Muscle of leg (tissue), 11 donors: ENCODE data around the gene SPTB. TPM values are rescaled to one million over a fixed set of nuclear protein-coding genes. Genes with fewer than 3 reads are reported as not detected.
A peak's percentile ranks its signal among the peaks of the same experiment; 100 is the strongest.

Experiments
- DNase-seq: peaks from one replicate; pipeline ENCODE4 v3.0.0; 2013
- H3K27ac ChIP-seq: one replicate; pipeline ENCODE4 v1.5.1; 2013; ENCODE audit warnings: mild to moderate bottlenecking, low read length, control low read depth
- H3K27me3 ChIP-seq: one replicate; pipeline ENCODE4 v1.6.1; 2013; ENCODE audit warnings: low read length; ENCODE audit not compliant: control insufficient read depth, insufficient read depth
- H3K36me3 ChIP-seq: one replicate; pipeline ENCODE4 v1.6.1; 2013; ENCODE audit warnings: low read length; ENCODE audit not compliant: control insufficient read depth, insufficient read depth
- H3K4me1 ChIP-seq: one replicate; pipeline ENCODE4 v1.6.1; 2013; ENCODE audit warnings: low read length; ENCODE audit not compliant: control insufficient read depth, insufficient read depth
- H3K4me3 ChIP-seq: one replicate; pipeline ENCODE4 v1.5.1; 2013; ENCODE audit warnings: low read length, control low read depth
- H3K9me3 ChIP-seq: replicated peaks from 2 replicates; pipeline ENCODE4 v1.6.1; 2013; ENCODE audit warnings: low read depth, low read length; ENCODE audit not compliant: control insufficient read depth
- WGBS: methylation state at CpG from one replicate; pipeline ENCODE4 v1.1.5; 2013; ENCODE audit warnings: missing lambda C conversion rate; ENCODE audit not compliant: insufficient coverage; 5-methylcytosine and 5-hydroxymethylcytosine counted together
- polyA plus RNA-seq, 8 donors: library from polyadenylated mRNA; unstranded; fragments of 120-200 nt; gene quantifications; one replicate each; pipeline versions ENCODE4 v1.2.1 to v1.2.3, GENCODE V29; 2013; ENCODE audit warnings: inconsistent platforms in 1 of 8, low replicate concordance in 1 of 8; ENCODE audit not compliant: insufficient read length in 8 of 8, insufficient read depth in 1 of 8
- total RNA-seq: library from RNA; stranded (reverse); fragments of 120-200 nt; gene quantifications from one replicate; pipeline ENCODE4 v1.2.4, GENCODE V29; 2013

SPTB gene
- total and polyA plus RNA-seq, 9 donors, result 80.2 to 202 (median 126) TPM

DNA sequence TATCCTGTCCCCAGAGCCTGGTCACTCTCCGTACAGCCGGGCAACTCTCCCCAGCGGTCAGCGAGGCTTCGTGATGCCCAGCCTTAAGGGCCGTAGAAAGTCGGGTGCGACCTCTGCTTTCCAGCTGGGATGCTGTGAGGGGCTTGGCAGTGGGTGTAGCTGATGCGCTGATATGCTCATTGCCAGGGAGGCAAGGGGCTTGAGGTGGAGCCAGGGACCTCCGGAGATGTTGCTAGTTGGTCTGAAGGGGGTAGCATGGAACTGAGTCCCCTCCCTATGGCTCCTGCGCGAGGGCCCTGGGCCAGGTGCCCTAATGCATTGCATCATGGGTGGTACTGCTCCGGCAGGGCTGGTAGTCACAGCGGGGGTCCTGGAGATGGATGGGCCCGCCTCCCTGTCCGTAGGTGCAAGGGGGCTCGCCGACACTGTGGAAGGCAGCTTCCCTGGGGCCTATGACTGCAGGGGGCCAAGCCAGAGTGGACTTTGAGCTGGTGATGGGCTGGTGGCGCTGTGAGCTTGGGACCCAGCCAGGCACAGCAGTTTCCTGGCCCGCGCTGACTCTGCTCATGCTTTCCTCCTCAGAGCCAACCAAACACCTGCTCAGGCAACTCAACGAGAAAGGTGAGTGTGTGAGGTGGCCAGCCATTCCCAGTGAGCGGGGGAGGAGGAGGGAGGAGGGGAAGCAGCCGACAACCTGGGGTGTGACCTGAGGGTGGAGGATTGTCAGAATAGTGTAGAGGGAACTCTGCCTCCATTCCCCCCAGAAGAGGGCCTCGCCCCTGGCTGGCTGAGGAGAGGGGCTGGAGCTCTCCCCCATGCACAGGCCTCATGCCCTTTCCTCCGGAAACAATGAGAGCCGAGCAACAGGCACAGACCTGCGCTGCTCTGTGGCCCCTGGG lies 143.2 kb downstream of the SPTB start:
- H3K27me3 ChIP-seq, result no peaks in the 10 kb centered on the region
- DNase-seq, result no peak
- WGBS, result 80% methylated on average over 19 of the region's 28 CpGs
- no peak overlapping the region for H3K27ac ChIP-seq
- H3K4me3 ChIP-seq, result no peak overlapping the region
- peaks cover 7% of the 10 kb centered on the region for H3K4me1 ChIP-seq
- H3K36me3 ChIP-seq, result peaks cover 74% of the 10 kb centered on the region
- H3K9me3 ChIP-seq, result no peaks in the 10 kb centered on the region

DNA sequence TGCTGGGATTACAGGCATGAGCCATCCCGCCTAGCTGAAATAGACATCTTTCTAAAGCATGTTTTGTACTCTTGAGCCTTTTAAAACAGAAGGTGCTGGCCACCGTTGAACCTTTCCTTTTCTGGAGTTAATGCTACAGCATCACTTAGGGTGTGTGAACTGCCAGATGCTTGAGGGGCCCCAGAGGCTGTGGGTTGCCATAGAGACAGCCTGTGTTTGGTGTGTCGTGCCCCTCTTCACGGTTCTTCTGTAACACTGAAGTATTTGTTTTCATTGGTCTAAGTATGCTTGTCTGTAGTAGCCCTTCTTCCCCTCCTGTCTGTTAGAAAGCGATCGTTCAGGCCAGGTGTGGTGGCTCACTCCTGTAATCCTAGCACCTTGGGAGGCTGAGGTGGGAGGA lies 144.7 kb downstream of the SPTB start:
- H3K27ac ChIP-seq, result no peak overlapping the region
- H3K4me3 ChIP-seq, result no peak overlapping the region
- peak; percentile 79 for DNase-seq
- H3K4me1 ChIP-seq, result peaks cover 7% of the 10 kb centered on the region
- no peaks in the 10 kb centered on the region for H3K27me3 ChIP-seq
- peaks cover 74% of the 10 kb centered on the region for H3K36me3 ChIP-seq
- no peaks in the 10 kb centered on the region for H3K9me3 ChIP-seq
- whole genome bisulfite sequencing, result 33% methylated on average over 4 of the region's 6 CpGs

DNA sequence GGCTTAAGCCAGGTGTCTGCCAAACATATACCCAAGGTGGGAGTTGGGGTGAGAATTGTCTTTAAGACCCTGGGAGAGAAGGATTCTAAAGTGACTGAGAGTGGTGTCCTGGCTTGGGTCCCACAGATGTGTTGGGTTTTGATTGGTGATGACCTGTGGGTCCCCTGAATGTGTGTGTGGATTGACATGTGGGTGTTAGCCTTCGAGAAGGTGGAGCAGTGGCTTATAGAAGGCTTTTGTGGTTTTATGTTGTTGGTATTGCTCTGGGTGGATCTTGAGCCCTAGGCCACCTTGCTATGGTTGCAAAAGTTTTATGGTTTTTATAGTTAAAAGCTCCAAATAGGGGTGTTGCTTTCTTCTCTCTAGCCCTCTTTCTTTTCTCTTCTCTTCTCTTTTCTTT lies 145.8 kb downstream of the SPTB start:
- H3K4me3 ChIP-seq, result no peak overlapping the region
- H3K27ac ChIP-seq, result no peak overlapping the region
- H3K27me3 ChIP-seq, result no peaks in the 10 kb centered on the region
- no CpG with 5 or more reads among the region's 1 CpG for WGBS
- H3K9me3 ChIP-seq, result no peaks in the 10 kb centered on the region
- H3K36me3 ChIP-seq, result peaks cover 69% of the 10 kb centered on the region
- peaks cover 7% of the 10 kb centered on the region for H3K4me1 ChIP-seq
- DNase-seq, result no peak

DNA sequence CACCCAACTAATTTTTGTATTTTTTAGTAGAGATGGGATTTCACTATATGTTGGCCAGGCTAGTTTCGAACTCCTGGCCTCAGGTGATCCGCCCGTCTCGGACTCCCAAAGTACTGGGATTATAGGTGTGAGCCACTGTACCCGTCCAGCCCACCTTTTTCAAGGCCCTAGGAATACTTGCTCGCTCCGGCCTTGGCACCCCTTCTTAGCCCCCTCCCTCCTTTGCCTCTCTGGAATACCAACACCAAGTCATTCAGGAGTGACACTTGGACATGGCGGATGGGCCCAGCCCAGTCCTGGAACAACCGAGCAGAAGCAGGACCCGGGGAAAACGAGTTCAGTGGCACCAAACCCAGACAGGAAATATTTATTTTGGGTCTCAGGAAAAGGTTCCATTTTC lies 146.4 kb downstream of the SPTB start:
- H3K27me3 ChIP-seq, result no peaks in the 10 kb centered on the region
- no peak for DNase-seq
- H3K9me3 ChIP-seq, result no peaks in the 10 kb centered on the region
- no peak overlapping the region for H3K4me3 ChIP-seq
- H3K4me1 ChIP-seq, result peaks cover 7% of the 10 kb centered on the region
- no CpG with 5 or more reads among the region's 11 CpGs for WGBS
- H3K27ac ChIP-seq, result no peak overlapping the region
- H3K36me3 ChIP-seq, result peaks cover 69% of the 10 kb centered on the region

DNA sequence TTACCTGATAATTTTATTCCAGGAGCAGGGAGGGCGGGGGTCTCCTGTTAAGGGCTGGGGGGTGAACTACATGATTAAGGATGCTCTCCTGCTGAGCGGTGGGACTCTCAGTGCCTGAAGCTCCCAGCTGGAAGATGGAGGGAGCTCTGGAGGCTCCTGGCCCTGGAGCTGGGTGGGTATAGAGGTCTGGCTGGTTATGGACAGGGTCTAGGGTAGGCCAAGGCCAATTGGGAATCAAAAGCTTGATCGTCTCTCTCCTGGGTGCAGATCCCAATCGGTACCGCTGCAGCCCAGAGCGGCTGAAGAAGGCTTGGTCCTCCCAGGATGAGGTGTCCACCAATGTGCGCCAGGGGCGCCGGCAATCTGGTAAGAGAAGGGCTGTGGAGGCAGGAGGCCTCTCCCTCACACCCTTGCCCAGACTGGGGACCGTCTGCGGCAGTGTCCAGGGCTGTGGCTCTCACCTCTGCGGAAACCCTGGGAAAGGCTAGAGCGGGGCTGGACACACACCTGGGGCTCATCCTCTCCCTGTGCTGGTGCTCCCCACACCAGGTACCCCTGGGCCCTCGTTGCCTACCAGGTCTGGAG lies 147.1 kb downstream of the SPTB start:
- no peak for DNase-seq
- Histone ChIP-seq H3K36me3 (peaks cover 70% of the 10 kb centered on the region), H3K4me3 (no peak overlapping the region), H3K27ac (no peak overlapping the region), H3K4me1 (peaks cover 7% of the 10 kb centered on the region), H3K27me3 (no peaks in the 10 kb centered on the region), H3K9me3 (no peaks in the 10 kb centered on the region)
- WGBS, result 96% methylated on average over 11 of the region's 14 CpGs

DNA sequence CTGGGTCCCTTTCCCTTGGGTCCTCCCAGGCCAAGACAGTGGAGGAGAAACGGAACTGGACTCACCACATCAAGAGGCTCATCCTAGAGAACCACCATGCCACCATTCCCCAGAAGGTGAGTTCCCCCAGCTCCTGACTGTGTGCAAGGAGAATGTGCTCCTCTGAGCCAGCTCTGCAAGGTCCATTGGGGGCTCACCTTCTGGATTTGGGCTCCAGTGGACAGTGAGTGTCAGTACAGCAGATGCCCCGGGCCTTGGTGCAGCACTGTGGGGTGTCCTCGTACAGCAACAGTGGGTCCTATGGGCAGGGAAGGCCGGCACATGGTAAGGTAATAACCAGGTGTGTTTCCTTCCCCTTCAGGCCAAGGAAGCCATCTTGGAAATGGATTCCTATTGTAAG lies 147.6 kb downstream of the SPTB start:
- no peaks in the 10 kb centered on the region for H3K9me3 ChIP-seq
- H3K4me3 ChIP-seq, result no peak overlapping the region
- no peak for DNase-seq
- H3K27me3 ChIP-seq, result no peaks in the 10 kb centered on the region
- WGBS, result 100% methylated on average over 3 of the region's 4 CpGs
- peaks cover 7% of the 10 kb centered on the region for H3K4me1 ChIP-seq
- H3K27ac ChIP-seq, result no peak overlapping the region
- peaks cover 66% of the 10 kb centered on the region for H3K36me3 ChIP-seq

DNA sequence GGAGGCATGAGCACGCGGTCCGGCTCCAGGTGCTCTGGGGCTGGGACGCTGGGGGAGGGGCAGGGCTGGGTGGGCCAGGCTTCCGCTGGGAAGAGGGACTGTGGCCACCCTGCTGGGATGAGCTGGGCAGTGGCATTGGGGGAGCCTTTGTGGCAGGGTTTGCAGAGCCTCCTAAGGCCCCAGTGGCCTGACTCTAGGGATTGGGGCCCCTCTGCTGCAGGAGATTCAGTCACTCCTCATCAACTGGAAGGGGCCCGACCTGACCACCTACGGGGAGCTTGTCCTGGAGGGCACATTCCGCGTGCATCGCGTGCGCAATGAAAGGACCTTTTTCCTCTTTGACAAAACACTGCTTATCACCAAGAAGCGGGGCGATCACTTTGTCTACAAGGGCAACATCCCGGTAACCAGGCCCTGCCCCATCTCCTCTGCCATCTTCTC lies 148.5 kb downstream of the SPTB start:
- Histone ChIP-seq H3K27ac (no peak overlapping the region), H3K4me3 (no peak overlapping the region), H3K27me3 (no peaks in the 10 kb centered on the region), H3K4me1 (peaks cover 9% of the 10 kb centered on the region), H3K36me3 (peaks cover 60% of the 10 kb centered on the region), H3K9me3 (no peaks in the 10 kb centered on the region)
- DNase-seq, result no peak
- WGBS, result 93% methylated on average over 14 of the region's 15 CpGs

DNA sequence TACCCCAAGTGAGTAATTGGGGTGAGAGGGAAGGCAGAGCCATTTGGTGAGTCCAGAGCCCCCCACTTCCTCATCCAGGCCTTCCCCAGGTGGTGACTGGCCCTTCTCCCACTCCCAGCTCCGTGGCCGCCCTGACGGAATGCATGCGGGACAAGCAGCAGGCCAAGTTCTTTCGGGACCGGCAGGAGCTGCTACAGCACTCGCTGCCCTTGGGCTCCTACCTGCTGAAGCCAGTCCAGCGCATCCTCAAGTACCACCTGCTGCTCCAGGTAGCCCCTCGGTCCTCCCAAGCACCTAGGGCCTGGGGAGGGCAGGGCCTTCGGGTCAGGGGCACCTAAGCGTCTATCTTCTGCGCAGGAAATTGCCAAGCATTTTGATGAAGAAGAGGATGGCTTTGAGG lies 149.0 kb downstream of the SPTB start:
- DNase-seq, result no peak
- no peaks in the 10 kb centered on the region for H3K27me3 ChIP-seq
- H3K4me1 ChIP-seq, result peaks cover 9% of the 10 kb centered on the region
- no peak overlapping the region for H3K4me3 ChIP-seq
- no peaks in the 10 kb centered on the region for H3K9me3 ChIP-seq
- H3K27ac ChIP-seq, result no peak overlapping the region
- H3K36me3 ChIP-seq, result peaks cover 56% of the 10 kb centered on the region
- WGBS, result 85% methylated on average over 8 of the region's 12 CpGs

DNA sequence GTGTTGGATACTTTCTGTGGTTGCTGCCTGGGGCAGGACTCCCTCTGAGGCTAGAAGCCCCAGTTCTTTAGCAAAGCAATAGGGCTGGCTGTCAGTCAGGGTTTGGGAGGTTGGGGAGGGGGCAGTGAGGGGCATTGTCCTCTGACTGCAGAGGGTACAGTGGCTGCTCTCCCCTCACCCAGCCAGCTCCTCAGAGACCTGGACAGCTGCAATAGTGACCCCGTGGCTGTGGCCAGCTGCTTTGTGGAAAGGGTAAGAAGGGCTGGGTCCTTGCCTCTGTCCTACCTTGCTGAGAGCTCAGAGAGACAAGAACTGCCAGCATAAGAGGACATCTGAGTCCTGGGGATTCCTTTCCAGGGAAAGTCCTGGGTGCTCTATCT lies 149.7 kb downstream of the SPTB start:
- Histone ChIP-seq H3K27me3 (no peaks in the 10 kb centered on the region), H3K4me3 (no peak overlapping the region), H3K27ac (no peak overlapping the region), H3K9me3 (no peaks in the 10 kb centered on the region), H3K36me3 (peaks cover 51% of the 10 kb centered on the region), H3K4me1 (peaks cover 9% of the 10 kb centered on the region)
- no peak for DNase-seq
- WGBS, result no CpG with 5 or more reads among the region's 1 CpG

DNA sequence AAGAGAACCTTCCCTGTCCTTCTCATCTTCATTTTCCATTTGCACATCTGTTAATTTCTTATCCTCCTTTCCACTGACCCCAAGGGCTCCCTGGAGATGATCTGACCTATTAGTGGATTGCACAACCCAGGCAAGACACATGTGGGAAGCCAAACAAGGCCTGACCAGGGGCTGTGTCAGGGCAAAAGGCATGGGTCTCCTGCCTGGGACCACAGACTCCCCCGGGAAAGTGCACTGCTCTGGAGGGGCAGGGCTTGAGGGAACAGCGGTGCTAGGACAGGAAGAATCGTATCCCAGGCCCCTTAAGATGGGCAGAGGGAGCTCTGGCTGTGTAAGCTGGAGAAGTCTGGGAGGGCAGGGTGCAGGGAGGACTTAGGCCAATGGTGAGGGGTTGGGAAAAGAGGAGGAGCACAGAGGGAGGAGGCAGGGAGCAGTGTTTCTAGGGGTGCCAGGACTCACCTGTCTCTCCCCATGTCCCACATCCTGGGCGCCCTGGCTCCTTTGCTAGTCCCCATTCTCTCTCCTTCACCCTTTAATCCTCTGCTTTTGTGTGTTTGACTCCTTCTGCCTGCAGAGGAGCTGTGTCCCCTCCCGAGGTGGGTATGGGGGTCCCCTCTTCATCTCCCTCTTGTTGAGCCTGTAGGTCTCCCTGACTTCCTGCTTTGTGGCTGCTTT lies 150.2 kb downstream of the SPTB start:
- H3K4me3 ChIP-seq, result no peak overlapping the region
- WGBS, result 72% methylated on average over 3 of the region's 5 CpGs
- peaks cover 50% of the 10 kb centered on the region for H3K36me3 ChIP-seq
- H3K27me3 ChIP-seq, result no peaks in the 10 kb centered on the region
- H3K9me3 ChIP-seq, result no peaks in the 10 kb centered on the region
- peaks cover 12% of the 10 kb centered on the region for H3K4me1 ChIP-seq
- H3K27ac ChIP-seq, result no peak overlapping the region
- no peak for DNase-seq
